Pancreas (tissue), 10 donors: ENCODE data around the gene ATIC. TPM values are rescaled to one million over a fixed set of nuclear protein-coding genes. Genes with fewer than 3 reads are reported as not detected.

Experiments
- ATAC-seq, 4 donors: fragments of 200-7000 bp; cut with Tn5 transposase; one replicate each; pipeline versions ENCODE4 v1.8.0 to v1.9.1; 2020; ENCODE audit warnings: mild to moderate bottlenecking in 4 of 4, moderate library complexity in 4 of 4
- DNase-seq, 6 donors: peaks; one replicate each; pipeline ENCODE4 v3.0.0-alpha.2; 2020
- FAIRE-seq: peaks from 2 replicates; lab custom pipeline; 2012; peaks lifted over from hg19 to GRCh38; lab: Jason Lieb, UNC
- H3K27ac ChIP-seq, 4 donors: fragments of 200-600 bp; sonication (generic); 1 replicate in 3 of 4; 2 replicates in 1 of 4; pipeline versions ENCODE4 v1.5.0 to v1.8.0; 2020
- H3K27me3 ChIP-seq, 4 donors: fragments of 200-600 bp; one replicate each; pipeline ENCODE4 v1.8.0; 2021
- H3K36me3 ChIP-seq, 3 donors: fragments of 200-600 bp; sonication (generic) in 1 of 3; one replicate each; pipeline versions ENCODE4 v1.5.0 to v1.8.0; 2020 to 2021
- H3K4me1 ChIP-seq, 3 donors: fragments of 200-600 bp; one replicate each; pipeline ENCODE4 v1.8.0; 2021
- H3K4me3 ChIP-seq, 4 donors: fragments of 200-600 bp; sonication (generic) in 2 of 4; one replicate each; pipeline versions ENCODE4 v1.5.0 to v1.8.0; 2020 to 2021
- H3K9me3 ChIP-seq, 4 donors: fragments of 200-600 bp; one replicate each; pipeline ENCODE4 v1.8.0; 2021
- CTCF ChIP-seq, 4 donors: fragments of 200-600 bp; sonication (generic) in 3 of 4; IDR thresholded peaks; one replicate each; pipeline versions ENCODE4 v1.5.0 to v1.8.0; 2021; ENCODE audit warnings: antibody characterized with exemption in 4 of 4
- WGBS, 2 donors: extraction: QIAGEN DNeasy Blood & Tissue Kit; methylation state at CpG; one replicate each; pipeline ENCODE4 v1.1.7; 2013; 5-methylcytosine and 5-hydroxymethylcytosine counted together
- intact Hi-C, 3 donors: fragments of 100-400 bp; cut with DNase I; formaldehyde crosslinking; loops; one replicate each; pipeline versions ENCODE4 v1.11.1 to v1.14.2; 2022
- polyA plus RNA-seq, 2 donors: library from polyadenylated mRNA; stranded (reverse); fragments of 200-250 nt; gene quantifications; one replicate each; pipeline ENCODE4 v1.2.3, GENCODE V29; 2013
- total RNA-seq, 6 donors: library from RNA; stranded (reverse); fragmentation: NEBNext Ultra II Directional in 4 of 6; extraction: Animal tissue kit (Norgen Biotek cat#: 25700) in 4 of 6; gene quantifications; one replicate each; pipeline versions ENCODE4 v1.2.1 to v1.2.4, GENCODE V29; 2021 to 2023
- donor health status: healthy with polysubstance abuse.
- donor health status: DM: no; HTN: no; CAD: no; lungs with moderate emphysema.
- donor health status: DM: no; HTN: no; CAD: no.
- donor health status: control.
- donor health status: control.
- donor health status: Bipolar disorder and iron deficiency.
- donor health status: DM: yes; HTN: yes; CAD: no.
- donor health status: DM: no; HTN: no; CAD: no.
- donor health status: DM: no; HTN: no; CAD: no.
- donor health status: DM: yes; HTN: yes; CAD: no.

The ATIC gene
- total and polyA plus RNA-seq, 8 donors, result 38.6 to 73.2 (median 45.6) TPM

- ATAC-seq (no peak), FAIRE-seq (no peak), DNase-seq (no peak)
- TF ChIP-seq CTCF (IDR thresholded peaks at IDR 0.05), result no peak
- Histone ChIP-seq H3K27me3 (no peaks in the 10 kb centered on the region), H3K4me1 (no peaks in the 10 kb centered on the region), H3K36me3 (no peaks in the 10 kb centered on the region), H3K27ac (no peak overlapping the region), H3K9me3 (no peaks in the 10 kb centered on the region), H3K4me3 (no peak overlapping the region)
- intact Hi-C loops, result no loop called here
These were observed 56.6 kb downstream of the ATIC start for GRCh38 chr2:215368493-215368809.

- Histone ChIP-seq H3K4me1 (no peaks in the 10 kb centered on the region), H3K9me3 (no peaks in the 10 kb centered on the region), H3K36me3 (no peaks in the 10 kb centered on the region), H3K27ac (no peak overlapping the region), H3K4me3 (no peak overlapping the region), H3K27me3 (no peaks in the 10 kb centered on the region)
- WGBS, 2 donors, result 50 to 57% methylated on average over 3 of the region's 3 CpGs
- no peak for TF ChIP-seq CTCF (IDR thresholded peaks at IDR 0.05)
- no peak for ATAC-seq
- FAIRE-seq, result no peak
- no peak for DNase-seq
- intact Hi-C loops, result no loop called here
These were observed 57.4 kb downstream of the ATIC start for GRCh38 chr2:215369181-215369760.

GRCh38 chr2:215370112-215370965 is 58.5 kb downstream of the ATIC start:
- no peak for ATAC-seq
- DNase-seq, result no peak
- Histone ChIP-seq H3K36me3 (no peaks in the 10 kb centered on the region), H3K4me3 (no peak overlapping the region), H3K27ac (no peak overlapping the region), H3K4me1 (no peaks in the 10 kb centered on the region), H3K27me3 (no peaks in the 10 kb centered on the region), H3K9me3 (no peaks in the 10 kb centered on the region)
- 76 to 79% methylated on average over 14 of the region's 14 CpGs for WGBS, 2 donors
- no peak for FAIRE-seq
- TF ChIP-seq CTCF (IDR thresholded peaks at IDR 0.05), result no peak
- intact Hi-C loops, result no loop called here

- ATAC-seq (no peak), DNase-seq (no peak), FAIRE-seq (no peak)
- Histone ChIP-seq H3K27me3 (no peaks in the 10 kb centered on the region), H3K9me3 (no peaks in the 10 kb centered on the region), H3K36me3 (no peaks in the 10 kb centered on the region), H3K4me3 (no peak overlapping the region), H3K27ac (no peak overlapping the region), H3K4me1 (no peaks in the 10 kb centered on the region)
- TF ChIP-seq CTCF (IDR thresholded peaks at IDR 0.05), result no peak
- 89 to 93% methylated on average over 14 of the region's 14 CpGs for WGBS, 2 donors
- intact Hi-C loops, result no loop called here
These were observed 60.3 kb downstream of the ATIC start for GRCh38 chr2:215371915-215372897.
